Activated T-cell treated with anti-CD3 and anti-CD28 coated beads for 1 hour (primary cell): ENCODE measurements around the gene WDR37.
"Not testable (repeated sequence)": the region's sequence is repeated elsewhere in the genome, so short reads cannot be mapped to it uniquely, and the experiment has no call there.

ENCODE experiments used
- DNase-seq: peaks from one replicate; pipeline ENCODE4 v3.0.0-alpha.2; 2020; ENCODE audit warnings: low read depth

WDR37 gene

GRCh38 chr10:1153805-1154351 lies 97.7 kb downstream of the WDR37 start:
- DNase-seq = no peak

GRCh38 chr10:1154531-1155295 lies 98.5 kb downstream of the WDR37 start:
- no peak for DNase-seq

GRCh38 chr10:1155791-1156615 lies 99.8 kb downstream of the WDR37 start:
- no peak for DNase-seq

GRCh38 chr10:1156616-1156886 lies 100.4 kb downstream of the WDR37 start:
- DNase-seq = no peak

- DNase-seq = no peak
These were observed 100.9 kb downstream of the WDR37 start for GRCh38 chr10:1156921-1157614.

- DNase-seq = no peak
These were observed 101.4 kb downstream of the WDR37 start for GRCh38 chr10:1157615-1157933.

GRCh38 chr10:1158066-1158465 lies 101.9 kb downstream of the WDR37 start:
- DNase-seq = no peak

- DNase-seq = not testable (repeated sequence)
These were observed 102.4 kb downstream of the WDR37 start for GRCh38 chr10:1158536-1158935.

GRCh38 chr10:1159131-1160061 lies 103.2 kb downstream of the WDR37 start:
- DNase-seq = no peak

- DNase-seq = no peak
These were observed 104.6 kb downstream of the WDR37 start for GRCh38 chr10:1160561-1161314.

- not testable (repeated sequence) for DNase-seq
These were observed 105.1 kb downstream of the WDR37 start for GRCh38 chr10:1161315-1161673.

- no peak for DNase-seq
These were observed 106.5 kb downstream of the WDR37 start for GRCh38 chr10:1162481-1163203.

- DNase-seq = no peak
These were observed 107.0 kb downstream of the WDR37 start for GRCh38 chr10:1163204-1163660.

GRCh38 chr10:1163831-1164230 lies 107.6 kb downstream of the WDR37 start:
- no peak for DNase-seq

- DNase-seq = no peak
These were observed 110.1 kb downstream of the WDR37 start for GRCh38 chr10:1166101-1166827.

GRCh38 chr10:1166828-1167275 lies 110.7 kb downstream of the WDR37 start:
- no peak for DNase-seq

GRCh38 chr10:1168763-1169162 lies 112.6 kb downstream of the WDR37 start:
- DNase-seq = no peak

- no peak for DNase-seq
These were observed 113.2 kb downstream of the WDR37 start for GRCh38 chr10:1169186-1169885.
